Measurements from ENCODE around the gene CTNNA2. TPM values are rescaled to one million over a fixed set of nuclear protein-coding genes. Genes with fewer than 3 reads are reported as not detected.

The CTNNA2 gene
- total and polyA plus RNA-seq, 2 of the 8 experiments (the other 6 are each of a cell fraction or from before 2014, with no cell fraction given), result 3.9 to 9.0 TPM

DNA sequence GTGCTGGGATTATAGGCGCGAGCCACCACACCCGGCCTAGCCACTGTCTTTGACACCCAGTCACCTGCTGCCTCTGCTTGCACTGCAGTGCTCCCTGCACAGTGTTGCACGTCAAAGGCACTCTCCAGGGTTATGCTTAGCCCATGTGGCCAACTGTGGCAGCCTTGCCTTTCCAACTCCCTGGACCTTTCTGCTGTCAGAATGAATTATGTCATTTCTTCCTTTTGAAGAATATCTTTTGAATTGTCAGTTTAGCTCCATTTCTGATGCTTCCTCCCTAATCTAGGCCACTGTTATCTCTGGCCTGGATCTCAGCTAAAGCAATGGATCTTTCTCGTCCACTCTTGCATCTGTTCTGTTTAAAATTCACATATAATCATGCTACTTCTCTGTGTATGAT lies 821.0 kb downstream of the CTNNA2 start:
- DNase-seq (ENCODE audit: low read depth in 1 of 2, low spot score in 2 of 2), result no peak
- CTCF ChIA-PET (ENCODE audit: partially characterized antibody), result interaction anchor here (0.7 kb wide), 1 partner anchor 262 kb away, joined by 3 read pairs; no protein-coding TSS in a partner anchor

More for the DNA sequence above, 821.0 kb downstream of the CTNNA2 start:
- Histone ChIP-seq H4K5ac (ENCODE audit: insufficient read length, low read depth, low read length) (no peak overlapping the region), H3K36me3 (ENCODE audit: control insufficient read depth in 2 of 4, insufficient read depth in 4 of 4, low read length in 3 of 4) (no peaks in the 10 kb centered on the region), H2BK15ac (ENCODE audit: low read length) (no peak overlapping the region), H3K4me3 (ENCODE audit: extremely low read depth in 1 of 4, insufficient read depth in 2 of 4, low read depth in 3 of 4, low read length in 4 of 4) (no peak overlapping the region), H4K8ac (ENCODE audit: extremely low read depth, insufficient read depth, low read length) (no peak overlapping the region), H4K91ac (replicated peaks; ENCODE audit: insufficient read length, low read length) (no peak overlapping the region), H3K23me2 (ENCODE audit: low read depth, low read length) (no peaks in the 10 kb centered on the region; the same call in 1 of the 2 replicates), H3K18ac (ENCODE audit: extremely low read depth, low read length) (no peak overlapping the region), H3K9ac (replicated peaks in 1 of 4; ENCODE audit: extremely low read depth in 1 of 4, low read depth in 3 of 4, low read length in 3 of 4) (no peak overlapping the region), H3K9me3 (ENCODE audit: insufficient read depth in 2 of 2, low read depth in 1 of 2, low read length in 1 of 2) (no peaks in the 10 kb centered on the region), H2BK12ac (ENCODE audit: low read depth, low read length) (no peak overlapping the region), H3K27me3 (replicated peaks in 1 of 4; ENCODE audit: control insufficient read depth in 3 of 4, extremely low read depth in 1 of 4, insufficient read depth in 3 of 4, low read length in 3 of 4) (no peaks in the 10 kb centered on the region), H3K56ac (replicated peaks; ENCODE audit: insufficient read length, low read depth, low read length) (no peak overlapping the region), H3K79me1 (ENCODE audit: low read depth, low read length) (no peaks in the 10 kb centered on the region), H3K14ac (ENCODE audit: insufficient read length) (no peak overlapping the region), H2BK120ac (replicated peaks; ENCODE audit: low read depth, low read length) (no peak overlapping the region), H3K79me2 (ENCODE audit: control insufficient read depth in 1 of 2, insufficient read depth in 2 of 2, low read length in 2 of 2) (no peaks in the 10 kb centered on the region), H2AK5ac (ENCODE audit: low read depth, low read length) (no peak overlapping the region), H3K23ac (ENCODE audit: insufficient read length) (no peak overlapping the region), H3K27ac (ENCODE audit: low read depth, low read length) (no peak overlapping the region), H3K4ac (replicated peaks; ENCODE audit: insufficient read length, low read depth, low read length) (no peak overlapping the region), H3K4me1 (replicated peaks in 1 of 4; ENCODE audit: control insufficient read depth in 3 of 4, insufficient read depth in 4 of 4, low read length in 3 of 4) (peaks cover 0 to 6% (median under 1%) of the 10 kb centered on the region in 4 experiments; a peak in 4 of 7 replicates), H2BK5ac (ENCODE audit: low read depth, low read length) (no peak overlapping the region), H3K4me2 (ENCODE audit: insufficient read depth in 1 of 2, low read depth in 2 of 2, low read length in 2 of 2) (no peak overlapping the region), H4K20me1 (replicated peaks in 1 of 2; ENCODE audit: control insufficient read depth in 1 of 2, insufficient read depth in 2 of 2, low read length in 2 of 2) (no peaks in the 10 kb centered on the region), H2AFZ (ENCODE audit: low read length) (no peak overlapping the region), H2BK20ac (ENCODE audit: low read length) (no peak overlapping the region)
- POLR2A ChIA-PET (ENCODE audit: partially characterized antibody), result no interaction called here
- 90% methylated on average over 5 of the region's 5 CpGs; no CpG with 5 or more reads in 1 of the 2 experiments for WGBS, 2 experiments (ENCODE audit: extremely low coverage in 1 of 2, insufficient coverage in 1 of 2, insufficient read length in 1 of 2, insufficient replicate concordance in 2 of 2, low coverage in 1 of 2, low lambda C conversion rate in 2 of 2, missing lambda C conversion rate in 1 of 2)
- no peak for TF ChIP-seq RAD21 (IDR thresholded peaks at IDR 0.05 in 1 of 2, conservative IDR thresholded peaks at IDR 0.05 in 1 of 2; ENCODE audit: low read depth in 2 of 2, low read length in 2 of 2)
- no peak for TF ChIP-seq CBX5 (IDR thresholded peaks at IDR 0.05; ENCODE audit: low read depth, low read length)
- no peak for TF ChIP-seq SRF (IDR thresholded peaks at IDR 0.05; ENCODE audit: low read depth, low read length)
- TF ChIP-seq, protein P1, sequence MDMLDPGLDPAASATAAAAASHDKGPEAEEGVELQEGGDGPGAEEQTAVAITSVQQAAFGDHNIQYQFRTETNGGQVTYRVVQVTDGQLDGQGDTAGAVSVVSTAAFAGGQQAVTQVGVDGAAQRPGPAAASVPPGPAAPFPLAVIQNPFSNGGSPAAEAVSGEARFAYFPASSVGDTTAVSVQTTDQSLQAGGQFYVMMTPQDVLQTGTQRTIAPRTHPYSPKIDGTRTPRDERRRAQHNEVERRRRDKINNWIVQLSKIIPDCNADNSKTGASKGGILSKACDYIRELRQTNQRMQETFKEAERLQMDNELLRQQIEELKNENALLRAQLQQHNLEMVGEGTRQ (IDR thresholded peaks at IDR 0.05; ENCODE audit: low read length), result no peak
- TF ChIP-seq, protein P2, sequence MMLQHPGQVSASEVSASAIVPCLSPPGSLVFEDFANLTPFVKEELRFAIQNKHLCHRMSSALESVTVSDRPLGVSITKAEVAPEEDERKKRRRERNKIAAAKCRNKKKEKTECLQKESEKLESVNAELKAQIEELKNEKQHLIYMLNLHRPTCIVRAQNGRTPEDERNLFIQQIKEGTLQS (IDR thresholded peaks at IDR 0.05; ENCODE audit: insufficient read depth, low read depth, low read length), result no peak
- TF ChIP-seq BCL11A (IDR thresholded peaks at IDR 0.05; ENCODE audit: low read depth in 2 of 2, low read length in 2 of 2), result no peak
- FAIRE-seq, result no peak

All from H1 (cell line).